ENCODE measurements around the gene HLA-F.

The HLA-F gene

GRCh38 chr6:29723262-29723665, at the start of gene HLA-F:
HLA-F (plus strand) TSS chr6:29723434; CDS start chr6:29723464, 30 bp downstream.
- DNase-seq (ENCODE audit: low read depth in 2 of 2): peak; percentile 54 to 77

DNA sequence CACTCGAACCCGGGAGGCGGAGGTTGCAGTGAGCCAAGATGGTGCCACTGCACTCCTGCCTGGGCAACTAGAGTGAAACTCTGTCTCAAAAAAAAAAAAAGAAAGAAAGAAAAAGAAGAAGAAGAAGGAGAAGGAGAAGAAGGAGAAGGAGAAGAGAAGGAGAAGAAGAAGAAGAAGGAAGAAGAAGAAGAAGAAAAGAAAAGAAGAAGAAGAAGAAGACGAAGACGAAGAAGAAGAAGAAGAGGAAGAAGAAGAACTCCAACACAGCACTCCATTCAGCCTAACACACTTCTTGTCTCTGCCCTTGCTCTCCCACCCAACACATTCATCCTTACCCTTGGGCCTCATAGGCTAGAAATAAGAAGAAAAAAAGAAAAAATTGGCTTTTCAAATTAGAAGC, 49.2 kb upstream of the HLA-F start:
- DNase-seq (ENCODE audit: low read depth in 2 of 2): no peak

DNA sequence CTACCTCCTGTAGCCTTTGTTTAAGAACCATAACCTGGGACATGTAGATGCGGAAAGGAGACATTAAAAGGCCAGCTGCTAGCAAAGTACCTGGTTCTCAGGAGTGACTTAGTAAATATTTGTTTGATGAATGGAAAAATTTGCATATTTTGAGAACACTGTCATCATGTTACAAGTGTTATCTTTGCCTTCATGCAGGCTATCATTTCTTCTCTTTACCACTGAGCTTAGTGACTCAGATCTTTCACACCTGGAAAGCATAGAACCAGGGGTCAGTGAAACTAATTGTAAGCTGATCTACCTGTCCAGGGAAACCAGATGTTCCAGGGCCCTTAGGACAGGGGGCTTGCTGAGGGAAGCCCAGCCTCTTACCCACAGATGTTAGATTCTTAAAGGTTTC, 47.7 kb upstream of the HLA-F start:
- no peak for DNase-seq (ENCODE audit: low read depth in 2 of 2)

GRCh38 chr6:29676981-29677601, 46.1 kb upstream of the HLA-F start:
- DNase-seq (ENCODE audit: low read depth in 2 of 2): no peak

- no peak for DNase-seq (ENCODE audit: low read depth in 2 of 2)
Observed at GRCh38 chr6:29678114-29678513, 45.1 kb upstream of the HLA-F start.

GRCh38 chr6:29679962-29680361, 43.3 kb upstream of the HLA-F start:
- DNase-seq (ENCODE audit: low read depth in 2 of 2): no peak

GRCh38 chr6:29680416-29680815, 42.8 kb upstream of the HLA-F start:
- no peak for DNase-seq (ENCODE audit: low read depth in 2 of 2)

DNA sequence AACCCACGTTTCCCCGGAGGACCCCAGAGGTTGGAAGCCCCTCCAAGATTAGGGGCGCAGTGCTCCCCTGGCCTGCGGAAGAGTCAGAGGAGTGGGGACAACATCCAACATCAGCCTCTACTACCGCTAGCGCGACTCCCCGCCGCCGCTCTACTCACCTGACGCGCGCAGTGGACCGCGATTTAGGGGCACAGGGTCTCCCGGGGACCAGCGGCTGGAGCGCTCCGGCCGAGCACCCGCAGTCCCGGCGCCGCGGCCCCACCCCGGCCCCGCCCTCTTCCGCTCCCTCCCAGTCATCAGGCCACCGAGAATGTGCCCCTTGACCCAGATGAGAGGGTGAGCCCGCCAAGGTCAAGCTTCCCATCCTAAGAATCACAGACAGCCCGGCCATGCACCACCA, 42.3 kb upstream of the HLA-F start, which contains the start of gene ZFP57:
ZFP57 (minus strand) TSS at position 249 of the 400 bp plus-strand sequence. CDS start 4,149 bp downstream, outside the sequence.
- no peak for DNase-seq (ENCODE audit: low read depth in 2 of 2)

- no peak for DNase-seq (ENCODE audit: low read depth in 2 of 2)
Observed at GRCh38 chr6:29681811-29682210, 41.4 kb upstream of the HLA-F start.

GRCh38 chr6:29685718-29686326, 37.4 kb upstream of the HLA-F start:
- DNase-seq (ENCODE audit: low read depth in 2 of 2): no peak

GRCh38 chr6:29694637-29695036, 28.6 kb upstream of the HLA-F start:
- DNase-seq (ENCODE audit: low read depth in 2 of 2): no peak

GRCh38 chr6:29696147-29697125, 26.8 kb upstream of the HLA-F start:
- DNase-seq (ENCODE audit: low read depth in 2 of 2): no peak

GRCh38 chr6:29702519-29703103, 20.6 kb upstream of the HLA-F start:
- DNase-seq (ENCODE audit: low read depth in 2 of 2): peak; percentile 73 to 80

GRCh38 chr6:29705389-29706231, 17.6 kb upstream of the HLA-F start:
- no peak for DNase-seq (ENCODE audit: low read depth in 2 of 2)

GRCh38 chr6:29708432-29709179, 14.6 kb upstream of the HLA-F start:
- DNase-seq (ENCODE audit: low read depth in 2 of 2): no peak

DNA sequence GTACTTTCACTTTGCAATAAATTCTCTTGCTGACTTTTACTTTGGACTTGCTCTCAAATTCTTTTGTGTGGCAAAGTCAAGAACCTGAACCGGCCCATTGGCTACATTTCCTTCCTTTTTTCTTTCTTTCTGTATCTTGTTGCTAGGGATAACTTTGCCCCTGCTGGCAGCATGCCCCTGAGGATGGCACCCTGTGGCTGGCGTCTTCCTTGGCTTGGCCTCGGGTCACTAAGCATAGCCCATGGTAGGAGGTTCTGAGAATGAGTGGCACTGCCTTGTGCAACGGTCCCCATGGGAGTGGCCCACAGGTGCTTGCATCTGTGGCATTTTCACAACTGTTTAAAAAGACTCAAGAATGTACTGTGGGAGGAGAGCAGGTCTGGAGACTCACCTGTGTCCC, 14.0 kb upstream of the HLA-F start:
- no peak for DNase-seq (ENCODE audit: low read depth in 2 of 2)

- DNase-seq (ENCODE audit: low read depth in 2 of 2): no peak
Observed at GRCh38 chr6:29710281-29710941, 12.8 kb upstream of the HLA-F start.

DNA sequence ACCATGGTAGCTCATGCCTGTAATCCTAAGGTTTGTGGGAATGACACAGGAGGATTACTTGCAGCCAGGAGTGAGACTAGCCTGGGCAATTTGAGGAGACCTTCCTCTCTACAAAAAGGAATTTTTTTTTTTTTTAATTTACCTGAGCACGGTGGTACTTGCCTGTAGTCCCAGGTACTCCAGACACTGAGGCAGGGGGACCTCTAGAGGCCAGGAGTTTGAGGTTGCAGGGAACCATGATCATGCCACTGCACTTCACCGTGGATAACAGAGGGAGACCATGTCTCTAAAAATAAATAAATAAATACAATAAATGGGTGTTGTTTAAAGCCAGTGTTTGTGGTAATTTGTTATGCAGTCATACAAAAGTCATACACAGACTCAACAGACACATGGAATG, 2.4 kb upstream of the HLA-F start:
- no peak for DNase-seq (ENCODE audit: low read depth in 2 of 2)

DNA sequence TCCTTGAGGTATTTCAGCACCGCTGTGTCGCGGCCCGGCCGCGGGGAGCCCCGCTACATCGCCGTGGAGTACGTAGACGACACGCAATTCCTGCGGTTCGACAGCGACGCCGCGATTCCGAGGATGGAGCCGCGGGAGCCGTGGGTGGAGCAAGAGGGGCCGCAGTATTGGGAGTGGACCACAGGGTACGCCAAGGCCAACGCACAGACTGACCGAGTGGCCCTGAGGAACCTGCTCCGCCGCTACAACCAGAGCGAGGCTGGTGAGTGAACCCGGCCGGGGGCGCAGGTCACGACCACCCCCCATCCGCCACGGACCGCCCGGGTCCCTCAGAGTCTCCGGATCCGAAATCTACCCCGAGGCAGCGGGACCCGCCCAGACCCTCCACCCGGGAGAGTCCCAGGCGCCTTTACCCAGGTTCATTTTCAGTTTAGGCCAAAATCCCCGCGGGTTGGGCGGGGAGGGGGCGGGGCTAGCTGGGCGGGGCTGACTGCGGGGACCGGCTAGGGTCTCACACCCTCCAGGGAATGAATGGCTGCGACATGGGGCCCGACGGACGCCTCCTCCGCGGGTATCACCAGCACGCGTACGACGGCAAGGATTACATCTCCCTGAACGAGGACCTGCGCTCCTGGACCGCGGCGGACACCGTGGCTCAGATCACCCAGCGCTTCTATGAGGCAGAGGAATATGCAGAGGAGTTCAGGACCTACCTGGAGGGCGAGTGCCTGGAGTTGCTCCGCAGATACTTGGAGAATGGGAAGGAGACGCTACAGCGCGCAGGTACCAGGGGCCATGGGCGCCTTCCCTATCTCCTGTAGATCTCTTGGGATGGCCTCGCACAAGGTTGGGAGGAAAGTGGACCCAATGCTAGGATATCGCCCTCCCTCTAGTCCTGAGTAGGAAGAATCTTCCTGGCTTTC, 693 bp downstream of the HLA-F start:
- DNase-seq (ENCODE audit: low read depth in 2 of 2): peak; percentile 71 to 72

Measured in stimulated activated CD4-positive, alpha-beta T cell treated with anti-CD3 and anti-CD28 coated beads, Interleukin-4, amount 100 ng/mL, for 48 hours (primary cell).